ENCODE data around the gene SLC38A7. TPM values are rescaled to one million over a fixed set of nuclear protein-coding genes. Genes with fewer than 3 reads are reported as not detected.

SLC38A7 gene
- total and polyA plus RNA-seq, 2 experiments from 2014 or later: 16.1 to 19.2 TPM

DNA sequence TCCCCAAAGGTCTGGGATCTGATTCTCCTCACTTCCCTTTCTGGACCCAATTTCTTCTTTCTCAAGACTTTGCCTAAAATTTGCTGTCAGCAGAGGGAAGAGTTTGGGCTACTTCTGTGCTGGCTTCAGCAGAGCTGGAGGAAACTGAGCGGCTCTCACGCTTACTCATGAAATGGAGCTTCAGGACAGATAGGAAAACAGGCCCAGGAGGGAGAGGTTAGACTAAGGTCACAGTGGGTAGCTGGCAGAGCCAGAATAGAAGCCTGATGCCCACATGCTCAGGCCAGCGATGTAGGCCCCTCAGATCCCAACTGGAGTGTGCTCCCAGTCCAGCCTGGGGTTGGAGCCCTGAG lies 593 bp downstream of the SLC38A7 start:
- H3K9me3 ChIP-seq (ENCODE audit: low read depth): no peaks in the 10 kb centered on the region
- H3K9ac ChIP-seq: peak overlapping the region; percentile 97
- H3K27ac ChIP-seq: peak overlapping the region; percentile 65
- H3K36me3 ChIP-seq (ENCODE audit: low read depth): no peaks in the 10 kb centered on the region
- in situ Hi-C loops (cut with MboI): no loop called here
- DNase-seq: peak; percentile 73
- WGBS, 2 experiments (ENCODE audit: low coverage in 1 of 2, low lambda C conversion rate in 2 of 2, missing lambda C conversion rate in 2 of 2): 2% methylated on average over 3 of the region's 3 CpGs
- peaks cover 18% of the 10 kb centered on the region for H3F3A ChIP-seq (ENCODE audit: insufficient read depth)
- TF ChIP-seq EZH2phosphoT487 (IDR thresholded peaks at IDR 0.05; ENCODE audit: insufficient read depth, low read depth): no peak
- no peak for TF ChIP-seq EZH2 (IDR thresholded peaks at IDR 0.05; ENCODE audit: insufficient read depth, poor library complexity, severe bottlenecking)
- H2AFZ ChIP-seq: peak overlapping the region; percentile 95
- no peaks in the 10 kb centered on the region for H3K27me3 ChIP-seq (replicated peaks; ENCODE audit: insufficient read depth)
- peaks cover 19% of the 10 kb centered on the region; the same call in 1 of the 2 replicates for H3K4me1 ChIP-seq (ENCODE audit: insufficient read depth)
- peaks cover 25% of the 10 kb centered on the region for H3K79me2 ChIP-seq (ENCODE audit: insufficient read depth)
- H3K9me2 ChIP-seq (ENCODE audit: insufficient read depth): no peaks in the 10 kb centered on the region
- peak overlapping the region; percentile 90 for H3K4me3 ChIP-seq
- no peaks in the 10 kb centered on the region for H4K20me1 ChIP-seq (ENCODE audit: insufficient read depth)
- peak overlapping the region; percentile 99 for H3K4me2 ChIP-seq (ENCODE audit: unreplicated experiment)

DNA sequence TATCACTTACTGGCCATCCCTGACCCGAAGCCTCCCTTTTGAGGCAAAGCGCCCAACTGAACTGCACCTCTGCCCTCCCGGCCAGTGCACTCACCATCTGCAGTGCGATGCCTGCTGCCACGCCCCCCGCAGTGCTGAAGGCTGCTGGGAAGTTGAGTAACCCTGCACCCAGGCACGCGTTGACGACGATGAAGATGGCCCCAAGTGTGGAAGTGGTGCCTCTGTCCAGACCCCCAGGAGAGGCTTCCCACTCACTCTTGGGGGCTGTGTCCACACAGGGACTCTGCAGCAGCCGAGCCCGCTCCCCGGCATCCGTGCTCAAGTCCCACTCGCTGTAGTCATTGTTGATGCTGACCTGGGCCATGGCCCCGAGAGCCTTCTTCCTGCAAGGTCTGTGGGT lies 4.8 kb downstream of the SLC38A7 start:
- H3K9me2 ChIP-seq (ENCODE audit: insufficient read depth): no peaks in the 10 kb centered on the region
- H3K27me3 ChIP-seq (replicated peaks; ENCODE audit: insufficient read depth): no peaks in the 10 kb centered on the region
- no peak overlapping the region for H3K4me3 ChIP-seq
- H3K27ac ChIP-seq: no peak overlapping the region
- no peak for TF ChIP-seq EZH2phosphoT487 (IDR thresholded peaks at IDR 0.05; ENCODE audit: insufficient read depth, low read depth)
- no peak for TF ChIP-seq EZH2 (IDR thresholded peaks at IDR 0.05; ENCODE audit: insufficient read depth, poor library complexity, severe bottlenecking)
- no peak overlapping the region for H3K4me2 ChIP-seq (ENCODE audit: unreplicated experiment)
- no peaks in the 10 kb centered on the region for H3F3A ChIP-seq (ENCODE audit: insufficient read depth)
- H3K79me2 ChIP-seq (ENCODE audit: insufficient read depth): peaks cover 25% of the 10 kb centered on the region
- no peaks in the 10 kb centered on the region for H3K36me3 ChIP-seq (ENCODE audit: low read depth)
- H3K4me1 ChIP-seq (ENCODE audit: insufficient read depth): peaks cover 9% of the 10 kb centered on the region; the same call in 1 of the 2 replicates
- in situ Hi-C loops (cut with MboI): no loop called here
- no peaks in the 10 kb centered on the region for H4K20me1 ChIP-seq (ENCODE audit: insufficient read depth)
- no peak overlapping the region for H3K9ac ChIP-seq
- no peak overlapping the region for H2AFZ ChIP-seq
- no peak for DNase-seq
- WGBS, 2 experiments (ENCODE audit: low coverage in 1 of 2, low lambda C conversion rate in 2 of 2, missing lambda C conversion rate in 2 of 2): 97% methylated on average over 16 of the region's 16 CpGs
- no peaks in the 10 kb centered on the region for H3K9me3 ChIP-seq (ENCODE audit: low read depth)

DNA sequence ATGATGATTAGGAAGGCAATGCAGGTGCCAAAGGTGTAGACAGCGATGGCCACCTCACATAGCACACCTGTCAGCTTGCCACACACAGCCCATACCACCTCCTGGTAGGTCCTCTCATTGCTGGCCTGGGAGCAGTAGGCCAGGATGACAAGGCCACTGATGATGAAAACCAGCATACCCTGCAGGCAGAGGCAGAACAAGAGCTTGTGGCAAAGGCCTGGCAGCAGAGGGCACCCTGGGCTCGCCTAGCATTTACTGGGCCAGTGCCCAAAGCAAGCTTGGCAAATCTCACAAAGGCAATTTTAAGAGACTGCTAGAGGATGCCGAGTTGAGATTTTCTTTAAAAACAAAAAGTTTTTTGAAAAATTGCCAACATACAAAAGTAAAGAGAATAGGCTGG lies 5.9 kb downstream of the SLC38A7 start:
- DNase-seq: peak; percentile 72
- H3K9me2 ChIP-seq (ENCODE audit: insufficient read depth): no peaks in the 10 kb centered on the region

DNA sequence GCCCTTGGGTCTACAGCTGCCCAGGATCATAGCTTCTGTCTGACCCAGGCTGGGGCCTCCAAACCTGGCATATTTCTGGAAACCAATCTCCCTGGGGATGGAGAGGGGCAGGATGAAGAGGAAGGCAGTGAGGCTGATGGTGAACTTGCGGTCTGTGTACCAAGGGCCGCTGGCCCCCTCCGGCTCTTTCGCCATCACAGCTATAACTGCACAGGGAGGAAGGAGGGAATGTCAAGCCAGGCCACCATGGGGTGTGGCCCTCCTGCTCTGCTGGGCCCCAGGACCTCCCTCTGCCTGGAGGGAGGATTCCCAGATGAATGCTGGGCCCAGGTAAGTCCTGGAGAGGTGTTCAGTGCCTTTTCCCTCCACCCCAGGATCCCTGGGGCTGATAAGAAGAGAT lies 6.3 kb downstream of the SLC38A7 start:
- no peak for DNase-seq
- 96 to 100% methylated on average over 4 of the region's 4 CpGs for WGBS, 2 experiments (ENCODE audit: low coverage in 1 of 2, low lambda C conversion rate in 2 of 2, missing lambda C conversion rate in 2 of 2)
- in situ Hi-C loops (cut with MboI): no loop called here

More for the DNA sequence above, 5.9 kb downstream of the SLC38A7 start:
- Histone ChIP-seq H3K79me2 (ENCODE audit: insufficient read depth) (peaks cover 17% of the 10 kb centered on the region), H2AFZ (no peak overlapping the region), H3K36me3 (ENCODE audit: low read depth) (no peaks in the 10 kb centered on the region), H3K27me3 (replicated peaks; ENCODE audit: insufficient read depth) (no peaks in the 10 kb centered on the region), H3K4me2 (ENCODE audit: unreplicated experiment) (no peak overlapping the region), H3K4me1 (ENCODE audit: insufficient read depth) (peaks cover 6% of the 10 kb centered on the region; the same call in 1 of the 2 replicates), H3K9ac (no peak overlapping the region), H3F3A (ENCODE audit: insufficient read depth) (no peaks in the 10 kb centered on the region), H3K4me3 (no peak overlapping the region), H3K9me3 (ENCODE audit: low read depth) (no peaks in the 10 kb centered on the region), H3K27ac (no peak overlapping the region), H4K20me1 (ENCODE audit: insufficient read depth) (no peaks in the 10 kb centered on the region)
- in situ Hi-C loops (cut with MboI): no loop called here
- WGBS, 2 experiments (ENCODE audit: low coverage in 1 of 2, low lambda C conversion rate in 2 of 2, missing lambda C conversion rate in 2 of 2): 44 to 45% methylated on average over 3 of the region's 3 CpGs
- no peak for TF ChIP-seq EZH2 (IDR thresholded peaks at IDR 0.05; ENCODE audit: insufficient read depth, poor library complexity, severe bottlenecking)
- no peak for TF ChIP-seq EZH2phosphoT487 (IDR thresholded peaks at IDR 0.05; ENCODE audit: insufficient read depth, low read depth)

More for the DNA sequence above, 6.3 kb downstream of the SLC38A7 start:
- H3K4me2 ChIP-seq (ENCODE audit: unreplicated experiment): no peak overlapping the region
- no peak for TF ChIP-seq EZH2 (IDR thresholded peaks at IDR 0.05; ENCODE audit: insufficient read depth, poor library complexity, severe bottlenecking)
- TF ChIP-seq EZH2phosphoT487 (IDR thresholded peaks at IDR 0.05; ENCODE audit: insufficient read depth, low read depth): no peak
- no peaks in the 10 kb centered on the region for H4K20me1 ChIP-seq (ENCODE audit: insufficient read depth)
- no peaks in the 10 kb centered on the region for H3F3A ChIP-seq (ENCODE audit: insufficient read depth)
- H3K4me1 ChIP-seq (ENCODE audit: insufficient read depth): peaks cover 2% of the 10 kb centered on the region; the same call in 1 of the 2 replicates
- no peaks in the 10 kb centered on the region for H3K9me3 ChIP-seq (ENCODE audit: low read depth)
- no peaks in the 10 kb centered on the region for H3K9me2 ChIP-seq (ENCODE audit: insufficient read depth)
- no peaks in the 10 kb centered on the region for H3K27me3 ChIP-seq (replicated peaks; ENCODE audit: insufficient read depth)
- H3K9ac ChIP-seq: no peak overlapping the region
- no peak overlapping the region for H2AFZ ChIP-seq
- no peaks in the 10 kb centered on the region for H3K36me3 ChIP-seq (ENCODE audit: low read depth)
- no peak overlapping the region for H3K4me3 ChIP-seq
- H3K79me2 ChIP-seq (ENCODE audit: insufficient read depth): peaks cover 13% of the 10 kb centered on the region
- no peak overlapping the region for H3K27ac ChIP-seq
